NCI-H748 (cell line): ENCODE measurements around the gene ZFR.
"Not testable (repeated sequence)": the region's sequence is repeated elsewhere in the genome, so short reads cannot be mapped to it uniquely, and the experiment has no call there.

Experiments
- DNase-seq: peaks from one replicate; lab custom pipeline; 2025; ENCODE audit not compliant: unreplicated experiment; lab: John Stamatoyannopoulos, UW

The ZFR gene

GRCh38 chr5:32323741-32324140 lies 120.8 kb downstream of the ZFR start:
- DNase-seq: no peak

- no peak for DNase-seq
Measured at GRCh38 chr5:32322882-32323281, 121.7 kb downstream of the ZFR start.

- not testable (repeated sequence) for DNase-seq
Measured at GRCh38 chr5:32321787-32322186, 122.8 kb downstream of the ZFR start.

GRCh38 chr5:32320576-32320975 lies 124.0 kb downstream of the ZFR start:
- no peak for DNase-seq

GRCh38 chr5:32319926-32320543 lies 124.5 kb downstream of the ZFR start:
- no peak for DNase-seq

- DNase-seq: no peak
Measured at GRCh38 chr5:32319392-32319791, 125.1 kb downstream of the ZFR start.

GRCh38 chr5:32317041-32317440 lies 127.5 kb downstream of the ZFR start:
- no peak for DNase-seq

- no peak for DNase-seq
Measured at GRCh38 chr5:32315221-32316014, 129.1 kb downstream of the ZFR start.

- DNase-seq: peak; percentile 36
Measured at GRCh38 chr5:32314658-32315057, 129.9 kb downstream of the ZFR start.

GRCh38 chr5:32314152-32314488 lies 130.4 kb downstream of the ZFR start:
- not testable (repeated sequence) for DNase-seq

- peak; percentile 100 for DNase-seq
Measured at GRCh38 chr5:32312595-32313332, 131.8 kb downstream of the ZFR start, which contains the start of gene MTMR12. TSS of gene MTMR12 (minus strand) at chr5:32312939. CDS start at chr5:32312838, 101 bp downstream.

- DNase-seq: peak; percentile 86
Measured at GRCh38 chr5:32312197-32312594, 132.3 kb downstream of the ZFR start.

- no peak for DNase-seq
Measured at GRCh38 chr5:32311404-32312196, 132.9 kb downstream of the ZFR start.

GRCh38 chr5:32309761-32310160 lies 134.8 kb downstream of the ZFR start:
- DNase-seq: no peak

GRCh38 chr5:32308946-32309345 lies 135.6 kb downstream of the ZFR start:
- no peak for DNase-seq

GRCh38 chr5:32307769-32308194 lies 136.8 kb downstream of the ZFR start:
- no peak for DNase-seq

- no peak for DNase-seq
Measured at GRCh38 chr5:32304622-32305021, 139.9 kb downstream of the ZFR start.
